ENCODE results near the gene ZCCHC8. TPM values are rescaled to one million over a fixed set of nuclear protein-coding genes. Genes with fewer than 3 reads are reported as not detected.

Gene ZCCHC8
- total RNA-seq, 2 experiments from 2014 or later: 49.4 to 54.8 TPM

GRCh38 chr12:122460061-122460460, 40.7 kb downstream of the ZCCHC8 start:
- Mint-ChIP-seq H3K27me3 (no peaks in the 10 kb centered on the region), H3K9me3 (no peaks in the 10 kb centered on the region), H3K36me3 (ENCODE audit: low read depth) (no peaks in the 10 kb centered on the region), H3K4me1 (ENCODE audit: low read depth) (peaks cover 5% of the 10 kb centered on the region), H3K27ac (no peak overlapping the region), H3K4me3 (no peak overlapping the region)
- no peak overlapping the region for H3K27ac ChIP-seq (ENCODE audit: low read depth in 1 of 2, low read length in 2 of 2)
- no peak overlapping the region for H3K4me3 ChIP-seq (ENCODE audit: low read length)
- H3K9me3 ChIP-seq (ENCODE audit: control insufficient read depth in 1 of 2, insufficient read depth in 1 of 2, low read length in 2 of 2): no peaks in the 10 kb centered on the region
- peaks cover 8% of the 10 kb centered on the region for H3K4me1 ChIP-seq (ENCODE audit: insufficient read depth, low read length)
- intact Hi-C loops (cut with DNase I, micrococcal nuclease): no loop called here
- ATAC-seq (ENCODE audit: poor library complexity) (no peak), DNase-seq (no peak)
- no peaks in the 10 kb centered on the region for H3K36me3 ChIP-seq (ENCODE audit: insufficient read depth, low read length)
- CTCF ChIA-PET: no interaction called here
- no peaks in the 10 kb centered on the region for H3K27me3 ChIP-seq (ENCODE audit: control insufficient read depth in 1 of 2, insufficient read depth in 2 of 2, low read length in 2 of 2)
- no peak for TF ChIP-seq CTCF (IDR thresholded peaks at IDR 0.05)
- POLR2A ChIA-PET: no interaction called here

- DNase-seq (no peak), ATAC-seq (ENCODE audit: poor library complexity) (no peak)
- Histone ChIP-seq H3K9me3 (ENCODE audit: control insufficient read depth in 1 of 2, insufficient read depth in 1 of 2, low read length in 2 of 2) (no peaks in the 10 kb centered on the region), H3K27ac (ENCODE audit: low read depth in 1 of 2, low read length in 2 of 2) (no peak overlapping the region), H3K4me1 (ENCODE audit: insufficient read depth, low read length) (peaks cover 10% of the 10 kb centered on the region), H3K27me3 (ENCODE audit: control insufficient read depth in 1 of 2, insufficient read depth in 2 of 2, low read length in 2 of 2) (no peaks in the 10 kb centered on the region), H3K4me3 (ENCODE audit: low read length) (no peak overlapping the region), H3K36me3 (ENCODE audit: insufficient read depth, low read length) (no peaks in the 10 kb centered on the region)
- Mint-ChIP-seq H3K9me3 (no peaks in the 10 kb centered on the region), H3K27me3 (no peaks in the 10 kb centered on the region), H3K36me3 (ENCODE audit: low read depth) (no peaks in the 10 kb centered on the region), H3K4me1 (ENCODE audit: low read depth) (peaks cover 8% of the 10 kb centered on the region), H3K4me3 (no peak overlapping the region), H3K27ac (no peak overlapping the region)
- TF ChIP-seq CTCF (IDR thresholded peaks at IDR 0.05): no peak
- intact Hi-C loops (cut with DNase I, micrococcal nuclease): loop anchor here in 1 of 2 experiments (5.0 kb wide), 1 partner anchor 42 kb away; no protein-coding TSS in a partner anchor
- ChIA-PET POLR2A (no interaction called here), CTCF (no interaction called here)
These were observed 41.5 kb downstream of the ZCCHC8 start for GRCh38 chr12:122459211-122459610.

GRCh38 chr12:122458105-122459035, 42.4 kb downstream of the ZCCHC8 start:
- no peak for TF ChIP-seq CTCF (IDR thresholded peaks at IDR 0.05)
- no peak overlapping the region for H3K27ac ChIP-seq (ENCODE audit: low read depth in 1 of 2, low read length in 2 of 2)
- no peaks in the 10 kb centered on the region for H3K36me3 ChIP-seq (ENCODE audit: insufficient read depth, low read length)
- ChIA-PET CTCF (no interaction called here), POLR2A (no interaction called here)
- DNase-seq (no peak), ATAC-seq (ENCODE audit: poor library complexity) (no peak)
- peaks cover 18% of the 10 kb centered on the region for H3K4me1 ChIP-seq (ENCODE audit: insufficient read depth, low read length)
- Mint-ChIP-seq H3K4me3 (no peak overlapping the region), H3K27me3 (no peaks in the 10 kb centered on the region), H3K9me3 (no peaks in the 10 kb centered on the region), H3K27ac (no peak overlapping the region), H3K4me1 (ENCODE audit: low read depth) (peaks cover 16% of the 10 kb centered on the region), H3K36me3 (ENCODE audit: low read depth) (no peaks in the 10 kb centered on the region)
- H3K27me3 ChIP-seq (ENCODE audit: control insufficient read depth in 1 of 2, insufficient read depth in 2 of 2, low read length in 2 of 2): no peaks in the 10 kb centered on the region
- no peak overlapping the region for H3K4me3 ChIP-seq (ENCODE audit: low read length)
- intact Hi-C loops (cut with DNase I, micrococcal nuclease): loop anchor here in 1 of 2 experiments (5.0 kb wide), 1 partner anchor 41 kb away; no protein-coding TSS in a partner anchor
- no peaks in the 10 kb centered on the region for H3K9me3 ChIP-seq (ENCODE audit: control insufficient read depth in 1 of 2, insufficient read depth in 1 of 2, low read length in 2 of 2)

All from CD4-positive, alpha-beta T cell (primary cell).